Measurements from ENCODE around the gene ATF2. TPM values are rescaled to one million over a fixed set of nuclear protein-coding genes. Genes with fewer than 3 reads are reported as not detected.

ATF2 gene
- polyA plus RNA-seq, 3 donors: 17.4 to 24.0 (median 22.1) TPM

- no peak for DNase-seq
- Mint-ChIP-seq H3K4me1 (peaks cover 6% of the 10 kb centered on the region), H3K36me3 (peaks cover 5 to 7% of the 10 kb centered on the region in 2 donors), H3K4me3 (no peak overlapping the region), H3K27ac (peak overlapping the region in 3 of 7 donors; percentile 17 to 63 (median 44)), H3K27me3 (ENCODE audit: low read depth in 3 of 3) (no peaks in the 10 kb centered on the region), H3K9me3 (no peaks in the 10 kb centered on the region)
- Histone ChIP-seq H2AFZ (ENCODE audit: insufficient read depth, low read depth, low read length, poor library complexity, severe bottlenecking) (no peak overlapping the region), H3K4me1 (ENCODE audit: control insufficient read depth in 1 of 2, insufficient read depth in 2 of 2, low read length in 2 of 2) (no peaks in the 10 kb centered on the region), H3K36me3 (replicated peaks in 1 of 2; ENCODE audit: control insufficient read depth in 1 of 2, insufficient read depth in 2 of 2, low read length in 2 of 2) (peaks cover 9 to 22% of the 10 kb centered on the region in 2 donors), H3K27me3 (ENCODE audit: control insufficient read depth in 2 of 2, insufficient read depth in 2 of 2, low read length in 2 of 2) (no peaks in the 10 kb centered on the region), H3K4me3 (replicated peaks in 1 of 3; ENCODE audit: low read depth in 2 of 3, low read length in 3 of 3) (no peak overlapping the region), H3K79me2 (ENCODE audit: insufficient read depth, low read length) (peaks cover 97% of the 10 kb centered on the region), H3K9me3 (replicated peaks in 1 of 2; ENCODE audit: control insufficient read depth in 1 of 2, insufficient read depth in 1 of 2, low read length in 2 of 2) (no peaks in the 10 kb centered on the region), H4K20me1 (ENCODE audit: insufficient read depth, low read length) (peaks cover 82% of the 10 kb centered on the region), H3K27ac (ENCODE audit: low read depth in 1 of 2, low read length in 2 of 2) (peak overlapping the region in 1 of 2 donors; percentile 23), H3K9ac (ENCODE audit: insufficient read depth, low read length, poor library complexity, severe bottlenecking) (no peak overlapping the region), H3K4me2 (replicated peaks; ENCODE audit: extremely low read depth, low read length, poor library complexity, severe bottlenecking) (no peak overlapping the region)
- no peak for TF ChIP-seq CTCF (IDR thresholded peaks at IDR 0.05)
- intact Hi-C loops (cut with micrococcal nuclease): no loop called here
These were observed 13.3 kb downstream of the ATF2 start for GRCh38 chr2:175154661-175155082.

GRCh38 chr2:175152242-175152641 is 15.8 kb downstream of the ATF2 start:
- intact Hi-C loops (cut with micrococcal nuclease): no loop called here
- H3K27ac ChIP-seq (ENCODE audit: low read depth in 1 of 2, low read length in 2 of 2): no peak overlapping the region
- H3K9ac ChIP-seq (ENCODE audit: insufficient read depth, low read length, poor library complexity, severe bottlenecking): no peak overlapping the region
- TF ChIP-seq CTCF (IDR thresholded peaks at IDR 0.05): no peak
- H3K79me2 ChIP-seq (ENCODE audit: insufficient read depth, low read length): peaks cover 96% of the 10 kb centered on the region
- no peak overlapping the region for H3K4me3 Mint-ChIP-seq
- H3K36me3 Mint-ChIP-seq: peaks cover 20 to 26% of the 10 kb centered on the region in 2 donors
- peaks cover 83% of the 10 kb centered on the region for H4K20me1 ChIP-seq (ENCODE audit: insufficient read depth, low read length)
- H3K27me3 ChIP-seq (ENCODE audit: control insufficient read depth in 2 of 2, insufficient read depth in 2 of 2, low read length in 2 of 2): no peaks in the 10 kb centered on the region
- H3K27me3 Mint-ChIP-seq (ENCODE audit: low read depth in 3 of 3): no peaks in the 10 kb centered on the region
- H3K36me3 ChIP-seq (replicated peaks in 1 of 2; ENCODE audit: control insufficient read depth in 1 of 2, insufficient read depth in 2 of 2, low read length in 2 of 2): peaks cover 13 to 47% of the 10 kb centered on the region in 2 donors
- no peaks in the 10 kb centered on the region for H3K4me1 ChIP-seq (ENCODE audit: control insufficient read depth in 1 of 2, insufficient read depth in 2 of 2, low read length in 2 of 2)
- no peak overlapping the region for H2AFZ ChIP-seq (ENCODE audit: insufficient read depth, low read depth, low read length, poor library complexity, severe bottlenecking)
- H3K4me1 Mint-ChIP-seq: peaks cover 8% of the 10 kb centered on the region
- no peak overlapping the region for H3K4me2 ChIP-seq (replicated peaks; ENCODE audit: extremely low read depth, low read length, poor library complexity, severe bottlenecking)
- H3K4me3 ChIP-seq (replicated peaks in 1 of 3; ENCODE audit: low read depth in 2 of 3, low read length in 3 of 3): no peak overlapping the region
- no peak for DNase-seq
- no peaks in the 10 kb centered on the region for H3K9me3 ChIP-seq (replicated peaks in 1 of 2; ENCODE audit: control insufficient read depth in 1 of 2, insufficient read depth in 1 of 2, low read length in 2 of 2)
- H3K27ac Mint-ChIP-seq: no peak overlapping the region
- no CpG with 5 or more reads among the region's 2 CpGs for WGBS (ENCODE audit: insufficient coverage)
- H3K9me3 Mint-ChIP-seq: no peaks in the 10 kb centered on the region
